GM19324 (cell line): ENCODE data around the gene GDF2.

Source experiments
- ATAC-seq: cut with Tn5 transposase; IDR thresholded peaks from one replicate; pipeline ENCODE4 v1.9.1; 2021; ENCODE audit warnings: mild to moderate bottlenecking, moderate library complexity; ENCODE audit not compliant: unreplicated experiment, low FRiP score

GDF2 gene

GRCh38 chr10:47290338-47290737 is 31.9 kb upstream of the GDF2 start:
- ATAC-seq = no peak

GRCh38 chr10:47291682-47292081 is 30.6 kb upstream of the GDF2 start:
- no peak for ATAC-seq

GRCh38 chr10:47294057-47294456 is 28.2 kb upstream of the GDF2 start:
- ATAC-seq = no peak

- no peak for ATAC-seq
Measured at GRCh38 chr10:47294501-47294900, 27.8 kb upstream of the GDF2 start.

GRCh38 chr10:47295411-47295810 is 26.8 kb upstream of the GDF2 start:
- ATAC-seq = no peak

GRCh38 chr10:47296156-47296894 is 25.9 kb upstream of the GDF2 start:
- no peak for ATAC-seq

GRCh38 chr10:47296941-47297340 is 25.3 kb upstream of the GDF2 start:
- no peak for ATAC-seq

- ATAC-seq = no peak
Measured at GRCh38 chr10:47297866-47298540, 24.3 kb upstream of the GDF2 start.

- ATAC-seq = no peak
Measured at GRCh38 chr10:47298715-47299114, 23.5 kb upstream of the GDF2 start.

GRCh38 chr10:47299611-47300428 is 22.4 kb upstream of the GDF2 start, which contains the start of gene GDF10:
TSS of gene GDF10 (plus strand) at chr10:47300197. CDS start at chr10:47300652, 455 bp downstream.
- no peak for ATAC-seq

GRCh38 chr10:47300429-47300931 is 21.8 kb upstream of the GDF2 start:
- no peak for ATAC-seq

- ATAC-seq = no peak
Measured at GRCh38 chr10:47301833-47302232, 20.4 kb upstream of the GDF2 start.

- ATAC-seq = no peak
Measured at GRCh38 chr10:47303105-47303504, 19.1 kb upstream of the GDF2 start.

GRCh38 chr10:47303866-47304265 is 18.4 kb upstream of the GDF2 start:
- no peak for ATAC-seq

GRCh38 chr10:47305566-47305965 is 16.7 kb upstream of the GDF2 start:
- no peak for ATAC-seq

GRCh38 chr10:47306387-47307210 is 15.7 kb upstream of the GDF2 start:
- no peak for ATAC-seq

GRCh38 chr10:47307381-47307780 is 14.9 kb upstream of the GDF2 start:
- ATAC-seq = no peak

- no peak for ATAC-seq
Measured at GRCh38 chr10:47308775-47309174, 13.5 kb upstream of the GDF2 start.

GRCh38 chr10:47309408-47310089 is 12.7 kb upstream of the GDF2 start:
- ATAC-seq = no peak

- no peak for ATAC-seq
Measured at GRCh38 chr10:47310090-47310505, 12.2 kb upstream of the GDF2 start.
